NB4 (cell line): ENCODE measurements around the gene LRRC32.

Experiments
- MYC ChIP-seq: IDR thresholded peaks from 2 replicates; pipeline ENCODE4 v1.6.1; 2011; ENCODE audit warnings: low read depth, low read length
- TF ChIP-seq, protein P1 (sequence below): IDR thresholded peaks from one replicate; pipeline ENCODE4 v1.5.1; 2012; ENCODE audit warnings: low read depth, low read length

- TF ChIP-seq, protein P1, sequence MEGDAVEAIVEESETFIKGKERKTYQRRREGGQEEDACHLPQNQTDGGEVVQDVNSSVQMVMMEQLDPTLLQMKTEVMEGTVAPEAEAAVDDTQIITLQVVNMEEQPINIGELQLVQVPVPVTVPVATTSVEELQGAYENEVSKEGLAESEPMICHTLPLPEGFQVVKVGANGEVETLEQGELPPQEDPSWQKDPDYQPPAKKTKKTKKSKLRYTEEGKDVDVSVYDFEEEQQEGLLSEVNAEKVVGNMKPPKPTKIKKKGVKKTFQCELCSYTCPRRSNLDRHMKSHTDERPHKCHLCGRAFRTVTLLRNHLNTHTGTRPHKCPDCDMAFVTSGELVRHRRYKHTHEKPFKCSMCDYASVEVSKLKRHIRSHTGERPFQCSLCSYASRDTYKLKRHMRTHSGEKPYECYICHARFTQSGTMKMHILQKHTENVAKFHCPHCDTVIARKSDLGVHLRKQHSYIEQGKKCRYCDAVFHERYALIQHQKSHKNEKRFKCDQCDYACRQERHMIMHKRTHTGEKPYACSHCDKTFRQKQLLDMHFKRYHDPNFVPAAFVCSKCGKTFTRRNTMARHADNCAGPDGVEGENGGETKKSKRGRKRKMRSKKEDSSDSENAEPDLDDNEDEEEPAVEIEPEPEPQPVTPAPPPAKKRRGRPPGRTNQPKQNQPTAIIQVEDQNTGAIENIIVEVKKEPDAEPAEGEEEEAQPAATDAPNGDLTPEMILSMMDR = no peak
- TF ChIP-seq MYC = no peak
These were observed 6.3 kb upstream of the LRRC32 start for GRCh38 chr11:76676636-76677457.
